ENCODE results near the gene PRR35.

The PRR35 gene

DNA sequence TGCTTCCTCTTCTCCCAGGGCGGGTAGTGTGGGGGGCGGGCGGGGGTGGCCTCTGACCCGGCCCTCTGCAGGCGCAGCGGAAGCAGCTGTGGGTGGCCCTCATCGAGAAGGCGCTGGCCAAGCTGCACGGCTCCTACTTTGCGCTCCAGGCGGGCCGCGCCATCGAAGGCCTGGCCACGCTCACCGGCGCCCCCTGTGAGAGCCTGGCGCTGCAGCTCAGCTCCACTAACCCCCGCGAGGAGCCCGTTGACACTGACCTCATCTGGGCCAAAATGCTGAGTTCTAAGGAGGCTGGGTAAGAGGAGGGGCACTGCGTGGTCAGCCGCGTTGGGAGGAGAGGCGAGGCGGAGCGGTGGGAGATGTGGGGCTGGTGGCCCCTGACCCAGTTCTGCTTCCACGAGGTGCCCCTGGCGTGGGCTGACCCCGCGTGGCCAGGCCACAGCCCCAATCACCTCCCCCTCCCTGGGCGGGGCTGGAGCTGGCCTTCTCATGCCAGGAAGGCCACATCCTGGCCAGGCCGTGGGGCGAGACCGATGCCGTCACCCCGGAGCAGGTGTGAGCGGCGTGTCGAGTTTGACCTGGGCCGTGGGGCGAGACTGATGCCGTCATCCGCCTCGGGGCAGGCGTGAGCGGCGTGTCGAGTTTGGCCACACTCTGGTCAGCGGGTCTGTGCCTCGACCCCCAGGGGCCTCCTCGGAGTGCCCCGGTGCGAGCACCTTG, 10.5 kb upstream of the PRR35 start:
- DNase-seq (ENCODE audit: low read depth): no peak

DNA sequence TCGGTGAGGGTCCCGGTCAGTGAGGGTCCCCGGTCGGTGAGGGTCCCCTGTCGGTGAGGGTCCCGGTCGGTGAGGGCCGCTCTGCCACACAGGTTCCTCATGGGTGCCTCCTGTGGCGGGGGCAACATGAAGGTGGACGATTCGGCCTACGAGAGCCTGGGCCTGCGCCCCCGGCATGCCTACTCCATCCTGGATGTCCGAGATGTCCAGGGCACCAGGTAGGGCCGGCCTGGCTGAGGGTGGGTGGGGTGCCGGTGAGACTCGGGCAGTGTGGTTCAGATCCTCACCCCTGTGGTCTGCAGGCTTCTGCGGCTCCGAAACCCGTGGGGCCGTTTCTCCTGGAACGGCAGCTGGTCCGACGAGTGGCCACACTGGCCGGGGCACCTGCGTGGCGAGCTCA, 9.0 kb upstream of the PRR35 start:
- no peak for DNase-seq (ENCODE audit: low read depth)

DNA sequence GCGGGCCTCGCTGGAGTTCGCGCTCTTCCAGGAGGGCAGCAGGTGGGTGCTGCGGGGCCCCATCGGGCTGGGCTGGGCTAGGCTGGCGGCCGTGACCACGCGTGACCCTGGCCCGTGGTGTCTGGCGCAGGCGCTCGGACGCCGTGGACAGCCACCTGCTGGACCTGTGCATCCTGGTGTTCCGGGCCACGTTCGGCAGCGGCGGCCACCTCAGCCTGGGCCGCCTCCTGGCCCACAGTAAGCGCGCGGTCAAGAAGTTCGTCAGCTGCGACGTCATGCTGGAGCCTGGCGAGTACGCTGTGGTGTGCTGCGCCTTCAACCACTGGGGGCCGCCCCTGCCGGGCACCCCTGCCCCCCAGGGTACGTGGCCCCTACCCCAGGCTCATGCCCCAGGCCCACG, 8.0 kb upstream of the PRR35 start:
- DNase-seq (ENCODE audit: low read depth): no peak

DNA sequence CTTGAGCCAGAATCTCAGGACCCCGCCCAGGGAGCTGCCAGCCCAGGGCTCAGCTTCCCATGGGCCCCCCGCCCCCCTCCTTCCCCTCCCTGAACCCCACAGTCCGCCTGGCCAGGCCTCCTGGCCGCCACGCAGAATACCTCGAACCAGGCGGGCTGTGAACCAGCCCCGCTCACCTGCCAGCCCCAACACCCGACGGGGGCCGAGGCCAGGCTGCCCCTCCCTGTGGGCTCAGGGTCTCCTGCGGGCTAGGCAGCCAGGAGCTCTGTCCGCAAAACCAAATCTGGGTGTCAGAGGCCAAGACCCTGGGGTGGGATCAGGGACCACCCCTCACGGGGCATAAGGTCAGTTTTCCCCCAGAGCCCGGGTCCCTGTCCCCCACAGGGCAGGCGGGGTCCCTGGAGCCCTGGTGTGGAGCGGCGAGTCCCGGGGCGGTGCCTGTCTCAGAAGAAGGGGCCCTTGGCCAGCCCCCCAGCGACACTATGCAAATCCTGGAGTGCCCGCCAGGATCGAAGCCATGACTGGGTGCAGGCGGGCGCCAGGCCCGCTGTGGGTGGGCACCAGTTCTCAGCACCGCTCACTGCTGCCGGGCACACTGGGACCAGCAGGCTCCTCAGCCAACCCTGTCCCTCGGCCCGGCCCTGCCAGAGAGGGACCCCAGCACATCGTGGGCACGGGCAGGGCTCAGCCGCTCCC, 6.4 kb upstream of the PRR35 start:
- DNase-seq (ENCODE audit: low read depth): no peak

- DNase-seq (ENCODE audit: low read depth): no peak
Measured at GRCh38 chr16:554297-554621, 5.9 kb upstream of the PRR35 start.

DNA sequence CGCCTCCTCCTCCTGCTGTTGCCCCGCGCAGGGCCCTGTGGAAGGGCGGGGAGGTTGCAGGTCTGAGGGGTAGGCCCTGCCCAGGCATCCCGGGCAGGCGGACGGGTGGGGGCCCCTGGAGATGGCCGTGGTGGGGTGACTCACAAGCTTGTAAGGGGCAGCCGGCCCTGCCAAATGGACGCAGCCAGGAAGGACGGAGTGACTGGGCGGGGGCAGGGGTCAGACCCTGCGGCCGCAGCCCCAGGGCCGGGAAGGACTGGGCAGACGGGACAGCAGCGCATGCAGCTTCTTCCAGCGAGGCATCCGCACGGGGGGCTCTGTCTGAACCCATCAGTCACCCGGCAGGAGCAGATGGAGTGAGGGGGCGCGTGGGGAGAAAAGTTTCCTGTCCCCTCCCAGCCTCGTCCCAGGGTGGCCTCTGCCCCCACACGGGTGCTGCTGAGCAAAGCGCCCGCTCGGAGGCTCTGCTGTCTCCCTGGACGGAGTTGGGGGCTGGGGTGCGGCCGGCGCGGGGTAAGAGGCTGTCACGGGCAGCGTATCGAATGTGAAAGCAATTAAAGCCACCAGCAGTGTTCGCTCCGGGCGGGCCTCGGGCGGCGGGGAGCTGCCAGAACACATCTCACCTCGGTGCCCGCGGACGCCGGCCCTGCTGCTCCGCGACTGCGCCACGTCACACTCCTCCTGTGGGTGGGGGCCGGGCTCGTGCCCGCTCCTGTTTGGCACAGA, 5.4 kb upstream of the PRR35 start:
- DNase-seq (ENCODE audit: low read depth): no peak

- DNase-seq (ENCODE audit: low read depth): no peak
Measured at GRCh38 chr16:555528-556473, 4.4 kb upstream of the PRR35 start.

GRCh38 chr16:556474-557173, 3.6 kb upstream of the PRR35 start:
- DNase-seq (ENCODE audit: low read depth): no peak

- DNase-seq (ENCODE audit: low read depth): no peak
Measured at GRCh38 chr16:557463-558297, 2.5 kb upstream of the PRR35 start.

GRCh38 chr16:558298-559020, 1.7 kb upstream of the PRR35 start:
- no peak for DNase-seq (ENCODE audit: low read depth)

DNA sequence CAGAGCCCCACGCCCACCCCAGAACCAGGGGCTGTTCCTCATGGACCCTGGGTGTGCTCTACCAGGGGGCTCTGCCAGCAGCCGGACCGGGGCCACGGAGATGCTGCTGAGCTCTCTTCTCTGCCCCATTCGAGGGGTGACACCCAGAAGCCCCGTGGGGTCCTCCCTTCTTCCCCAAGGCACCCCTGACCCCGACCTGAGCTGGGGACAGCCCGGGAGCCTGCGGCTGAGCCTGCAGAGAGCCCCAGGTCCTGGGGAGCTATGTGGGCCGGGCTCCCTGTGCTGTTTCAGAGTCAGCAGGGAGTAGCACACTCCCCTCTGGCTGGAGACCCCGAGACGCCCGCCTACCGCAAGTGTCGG, 1.2 kb upstream of the PRR35 start:
- DNase-seq (ENCODE audit: low read depth): no peak

- DNase-seq (ENCODE audit: low read depth): no peak
Measured at GRCh38 chr16:559411-560203, 587 bp upstream of the PRR35 start.

GRCh38 chr16:560701-561412, 663 bp downstream of the PRR35 start:
- DNase-seq (ENCODE audit: low read depth): no peak

DNA sequence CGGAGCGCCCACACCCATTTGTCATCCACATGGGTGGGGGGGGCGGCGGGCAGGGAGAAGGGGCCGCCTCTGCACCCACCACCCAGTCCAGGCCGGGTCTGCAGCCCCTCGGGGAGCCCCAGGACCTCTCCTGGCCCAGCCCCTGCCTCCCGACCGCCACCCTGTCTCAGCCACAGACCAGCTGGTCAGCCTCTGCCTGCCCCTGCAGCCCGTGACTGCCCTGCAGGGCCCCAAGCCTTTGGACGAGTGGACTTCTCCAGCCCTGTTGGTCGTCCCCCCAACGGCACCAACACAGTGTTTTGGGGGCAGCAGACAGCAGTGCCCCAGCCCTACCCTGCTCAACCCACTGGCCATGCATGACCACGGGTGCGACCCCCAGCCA, 1.2 kb downstream of the PRR35 start:
- DNase-seq (ENCODE audit: low read depth): no peak

DNA sequence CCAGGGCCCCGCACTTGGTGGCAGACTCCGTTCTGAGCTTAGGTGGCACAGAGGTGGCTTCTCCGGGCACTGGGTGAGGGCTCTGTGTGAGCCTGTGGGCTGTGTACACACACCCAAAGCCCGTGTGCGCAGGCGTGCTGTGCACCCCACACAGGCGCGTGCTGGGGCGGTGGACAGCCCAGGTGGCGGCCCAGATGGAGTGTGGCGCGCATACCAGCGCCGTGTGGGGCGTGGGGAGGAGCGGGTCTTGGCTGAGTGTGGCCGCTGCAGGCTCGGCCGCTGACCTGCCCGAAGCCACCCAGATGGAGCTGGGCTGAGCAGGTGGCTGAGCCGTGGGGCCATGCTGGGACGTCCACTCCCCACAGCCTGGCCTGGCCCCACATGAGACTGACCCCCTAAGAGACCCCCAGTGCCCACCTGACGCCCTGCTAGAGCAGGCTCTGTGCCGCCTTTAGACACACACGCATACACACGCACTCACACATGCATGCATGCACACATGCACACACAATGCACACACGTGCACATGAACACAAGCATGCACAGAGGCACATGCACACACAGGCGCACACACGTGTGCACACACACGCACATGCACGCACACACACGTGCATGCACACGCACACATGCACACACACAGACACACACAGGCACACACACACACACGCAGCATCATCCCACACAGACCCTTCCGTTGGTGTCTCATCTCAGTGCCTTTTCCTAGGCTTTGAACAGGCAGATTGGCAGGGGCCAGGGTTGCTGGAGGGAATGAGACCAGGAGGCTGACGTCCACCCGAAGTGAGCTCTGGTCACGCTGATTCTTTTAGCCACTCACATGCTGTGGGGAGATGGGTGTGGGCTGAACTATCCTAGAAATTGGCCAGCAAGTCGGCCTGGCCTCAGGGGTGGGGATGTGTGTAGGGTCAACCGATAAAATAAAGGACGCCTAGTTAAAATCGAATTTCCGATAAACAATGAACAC, 2.1 kb downstream of the PRR35 start:
- no peak for DNase-seq (ENCODE audit: low read depth)

DNA sequence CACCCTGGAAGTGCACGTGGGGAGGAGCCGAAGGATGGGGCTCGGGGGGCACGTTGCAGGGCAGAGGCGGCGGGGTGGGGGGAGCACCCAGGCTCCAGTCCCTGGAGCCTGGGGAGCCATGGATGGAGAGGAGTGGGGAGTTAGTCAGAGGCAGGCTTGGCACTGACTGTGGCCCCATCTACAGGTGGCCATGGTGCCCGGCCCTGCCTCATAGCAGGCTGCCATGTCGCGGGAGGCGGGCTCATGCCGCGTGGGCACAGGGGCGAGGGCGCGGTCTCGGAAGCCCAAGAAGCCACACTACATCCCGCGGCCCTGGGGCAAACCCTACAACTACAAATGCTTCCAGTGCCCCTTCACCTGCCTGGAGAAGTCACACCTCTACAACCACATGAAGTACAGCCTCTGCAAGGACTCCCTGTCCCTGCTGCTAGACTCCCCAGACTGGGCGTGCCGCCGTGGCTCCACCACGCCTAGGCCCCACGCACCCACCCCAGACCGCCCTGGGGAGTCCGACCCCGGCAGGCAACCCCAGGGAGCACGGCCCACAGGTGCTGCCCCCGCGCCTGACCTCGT, 3.0 kb downstream of the PRR35 start:
- no peak for DNase-seq (ENCODE audit: low read depth)

Data from stimulated activated CD8-positive, alpha-beta memory T cell treated with anti-CD3 and anti-CD28 coated beads, Interleukin-12 subunit alpha, Interleukin-12 subunit beta, amount 100 ng/mL, for 1 hour (primary cell).